Karpas-422 (cell line): ENCODE data around the gene IL17RD. TPM values are rescaled to one million over a fixed set of nuclear protein-coding genes. Genes with fewer than 3 reads are reported as not detected.
"Not testable (repeated sequence)": the region's sequence is repeated elsewhere in the genome, so short reads cannot be mapped to it uniquely, and the experiment has no call there.

Experiments
- DNase-seq: peaks from one replicate; pipeline ENCODE4 v3.0.0-alpha.2; 2015
- H2AFZ ChIP-seq: fragments of 200-600 bp; sonication (generic); 2 replicates; pipeline ENCODE4 v1.6.1; 2014; ENCODE audit warnings: antibody characterized with exemption, low read length, mixed read lengths
- H3K27ac ChIP-seq: fragments of 200-600 bp; sonication (generic); 2 replicates; pipeline ENCODE4 v1.5.1; 2014; ENCODE audit warnings: mild to moderate bottlenecking, low read length, moderate library complexity
- H3K27me3 ChIP-seq: fragments of 200-600 bp; sonication (generic); 2 replicates; pipeline ENCODE4 v1.6.1; 2014; ENCODE audit warnings: low read length, mixed read lengths
- H3K36me3 ChIP-seq: fragments of 200-600 bp; sonication (generic); 2 replicates; pipeline ENCODE4 v1.6.1; 2014; ENCODE audit warnings: low read length, mixed read lengths; ENCODE audit not compliant: insufficient read depth
- H3K4me1 ChIP-seq: fragments of 200-600 bp; sonication (generic); 2 replicates; pipeline ENCODE4 v1.6.1; 2014; ENCODE audit warnings: mild to moderate bottlenecking, low read length, mixed read lengths
- H3K4me2 ChIP-seq: fragments of 200-600 bp; sonication (generic); 2 replicates; pipeline ENCODE4 v1.6.1; 2014; ENCODE audit warnings: low read length, low read depth, mild to moderate bottlenecking; ENCODE audit not compliant: poor library complexity, severe bottlenecking
- H3K4me3 ChIP-seq: fragments of 200-600 bp; sonication (generic); 2 replicates; pipeline ENCODE4 v1.5.1; 2014; ENCODE audit warnings: mild to moderate bottlenecking, antibody characterized with exemption, low read length, mixed read lengths
- H3K79me2 ChIP-seq: fragments of 200-600 bp; sonication (generic); 2 replicates; pipeline ENCODE4 v1.6.1; 2014; ENCODE audit warnings: mild to moderate bottlenecking, low read length, mixed read lengths
- H3K9ac ChIP-seq: fragments of 200-600 bp; sonication (generic); 2 replicates; pipeline ENCODE4 v1.6.0; 2014; ENCODE audit warnings: low read length
- H3K9me2 ChIP-seq: fragments of 200-600 bp; sonication (generic), shearing (Covaris generic); replicated peaks from 2 replicates; pipeline ENCODE4 v1.6.0; 2014; ENCODE audit warnings: mild to moderate bottlenecking, low read length, moderate library complexity; ENCODE audit not compliant: insufficient read depth
- H3K9me3 ChIP-seq: fragments of 300-700, 200-600 bp; sonication (generic); 2 replicates; pipeline ENCODE4 v1.6.1; 2014; ENCODE audit warnings: low read length, mixed read lengths
- H4K20me1 ChIP-seq: fragments of 200-600 bp; sonication (generic); 2 replicates; pipeline ENCODE4 v1.6.1; 2014; ENCODE audit warnings: mild to moderate bottlenecking, antibody characterized with exemption, low read length, low read depth; ENCODE audit not compliant: insufficient read depth
- total RNA-seq: library from RNA; depleted of rRNA; stranded (reverse); fragments of >200 nt; shearing (Covaris generic); gene quantifications from 2 replicates; pipeline ENCODE4 v1.2.3, GENCODE V29; 2014; ENCODE audit warnings: low replicate concordance

IL17RD gene
- total RNA-seq, 1 experiment from 2014 or later: 1.2 TPM

DNA sequence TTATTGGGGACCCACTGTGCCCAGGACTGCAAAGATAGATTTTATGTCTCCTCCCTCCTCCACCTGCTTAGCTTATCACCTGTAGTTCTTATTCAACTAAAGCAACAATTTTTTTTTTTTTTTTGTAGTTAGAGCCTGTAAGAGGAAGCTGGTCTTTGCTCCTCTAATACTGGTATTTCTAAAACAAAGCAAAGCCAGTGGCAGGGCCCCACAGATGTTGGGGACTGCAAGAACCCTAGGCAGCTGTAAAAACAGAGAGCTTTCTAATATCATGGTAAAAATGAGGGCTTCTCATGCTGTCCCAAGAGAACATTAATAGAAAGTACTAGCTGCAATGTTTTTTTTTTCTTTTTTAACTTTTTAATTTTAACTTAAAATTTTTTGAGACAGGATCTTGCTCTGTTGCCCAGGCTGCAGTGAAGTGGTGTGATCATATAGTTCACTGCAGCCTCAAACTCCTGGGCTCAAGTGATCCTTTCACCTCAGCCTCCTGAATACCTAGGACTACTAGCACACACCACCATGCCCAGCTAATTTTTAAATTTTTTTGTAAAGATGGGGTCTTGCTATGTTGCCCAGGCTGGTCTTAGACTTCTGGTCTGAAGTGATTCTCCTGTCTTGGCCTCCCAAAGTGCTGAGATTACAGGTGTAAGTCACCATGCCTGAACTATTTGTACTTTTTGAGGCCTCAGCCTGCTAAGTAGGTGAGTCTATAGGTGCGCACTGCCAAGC is 77.6 kb downstream of the IL17RD start:
- Histone ChIP-seq H3K36me3 (no peaks in the 10 kb centered on the region), H2AFZ (no peak overlapping the region), H3K4me2 (peak overlapping the region; percentile 57), H3K9ac (no peak overlapping the region), H3K27me3 (no peaks in the 10 kb centered on the region), H3K4me1 (peaks cover 69% of the 10 kb centered on the region), H3K27ac (peak overlapping the region; percentile 95), H3K4me3 (no peak overlapping the region), H3K9me2 (no peaks in the 10 kb centered on the region), H3K79me2 (no peaks in the 10 kb centered on the region), H3K9me3 (no peaks in the 10 kb centered on the region), H4K20me1 (no peaks in the 10 kb centered on the region)
- peak; percentile 75 for DNase-seq

DNA sequence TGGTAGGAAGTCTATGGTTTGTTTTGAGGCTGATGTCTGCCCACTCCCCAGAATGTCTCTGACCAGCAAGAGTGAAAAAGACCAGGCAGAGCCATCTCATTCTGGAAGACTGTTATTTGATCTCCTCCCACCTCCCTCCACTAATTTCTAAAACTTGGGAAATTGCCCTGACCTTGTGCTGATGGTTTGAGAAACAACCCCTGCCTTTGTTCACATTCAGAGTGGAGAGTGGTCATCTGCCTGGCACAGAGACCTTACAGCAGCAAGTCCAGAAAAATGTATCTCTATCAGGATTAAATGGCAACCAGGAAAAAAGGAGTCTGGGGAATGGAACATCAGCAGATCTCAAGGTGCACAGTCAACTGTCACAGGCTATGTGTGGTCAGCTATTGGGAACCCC is 79.0 kb downstream of the IL17RD start:
- no peak for DNase-seq
- Histone ChIP-seq H3K4me3 (no peak overlapping the region), H3K9me2 (no peaks in the 10 kb centered on the region), H3K4me1 (peaks cover 56% of the 10 kb centered on the region), H3K9ac (peak overlapping the region; percentile 28), H4K20me1 (no peaks in the 10 kb centered on the region), H3K79me2 (no peaks in the 10 kb centered on the region), H3K27me3 (no peaks in the 10 kb centered on the region), H3K36me3 (no peaks in the 10 kb centered on the region), H3K27ac (0 out of 2 replicates have a peak overlapping the region, but pooled peaks have one; percentile 95), H3K9me3 (no peaks in the 10 kb centered on the region), H3K4me2 (peak overlapping the region; percentile 8), H2AFZ (no peak overlapping the region)

- Histone ChIP-seq H3K36me3 (no peaks in the 10 kb centered on the region), H3K9me3 (no peaks in the 10 kb centered on the region)
These were observed 79.9 kb downstream of the IL17RD start for GRCh38 chr3:57085211-57085610.

DNA sequence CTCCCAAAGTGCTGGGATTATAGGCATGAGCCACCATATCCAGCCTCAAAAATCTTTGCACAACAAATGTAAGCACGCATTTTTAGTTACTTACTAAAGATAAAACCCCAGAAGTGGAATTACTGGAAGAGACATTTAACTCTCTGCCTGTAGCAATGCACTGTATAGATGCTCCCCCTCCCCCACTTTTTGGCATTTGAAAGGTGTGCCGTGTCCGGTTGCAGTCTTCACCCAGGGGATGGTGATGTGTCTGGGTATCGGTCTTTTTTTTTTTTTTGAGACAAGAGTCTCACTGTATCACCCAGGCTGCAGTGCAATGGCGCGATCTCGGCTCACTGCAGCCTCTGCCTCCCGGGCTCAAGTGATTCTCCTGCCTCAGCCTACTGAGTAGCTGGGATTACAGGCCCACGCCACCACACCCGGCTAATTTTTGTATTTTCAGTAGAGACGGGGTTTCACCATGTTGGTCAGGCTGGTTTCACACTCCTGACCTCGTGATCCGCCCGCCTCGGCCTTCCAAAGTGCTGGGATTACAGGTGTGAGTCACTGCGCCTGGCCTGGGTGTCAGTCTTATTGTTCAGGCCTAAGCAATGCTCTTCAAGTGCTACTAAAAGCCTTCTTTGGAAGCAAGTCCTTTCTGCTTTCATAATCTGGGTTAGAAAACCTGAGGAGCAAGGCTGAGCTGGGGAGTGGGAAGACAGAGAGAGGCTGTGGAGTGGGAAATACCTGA is 81.7 kb downstream of the IL17RD start:
- H3K27me3 ChIP-seq, H3K9me2 ChIP-seq, H3K79me2 ChIP-seq, H3K27ac ChIP-seq, H3K9ac ChIP-seq, H3K4me3 ChIP-seq, H2AFZ ChIP-seq, DNase-seq, H3K9me3 ChIP-seq, H3K36me3 ChIP-seq, H4K20me1 ChIP-seq, H3K4me2 ChIP-seq: not testable (repeated sequence)
- H3K4me1 ChIP-seq: peaks cover 28% of the 10 kb centered on the region

More at GRCh38 chr3:57085211-57085610, 79.9 kb downstream of the IL17RD start:
- Histone ChIP-seq H3K27me3 (no peaks in the 10 kb centered on the region), H3K9me2 (no peaks in the 10 kb centered on the region), H4K20me1 (no peaks in the 10 kb centered on the region), H3K9ac (no peak overlapping the region), H3K4me3 (no peak overlapping the region), H3K4me2 (no peak overlapping the region), H3K4me1 (peaks cover 46% of the 10 kb centered on the region), H2AFZ (no peak overlapping the region), H3K27ac (no peak overlapping the region), H3K79me2 (no peaks in the 10 kb centered on the region)
- DNase-seq: no peak

GRCh38 chr3:57082481-57082880 is 82.7 kb downstream of the IL17RD start:
- Histone ChIP-seq H3K9me3 (no peaks in the 10 kb centered on the region), H3K9ac (no peak overlapping the region), H3K27me3 (no peaks in the 10 kb centered on the region), H3K27ac (no peak overlapping the region), H4K20me1 (no peaks in the 10 kb centered on the region), H3K4me1 (peaks cover 19% of the 10 kb centered on the region), H2AFZ (no peak overlapping the region), H3K4me2 (no peak overlapping the region), H3K36me3 (no peaks in the 10 kb centered on the region), H3K4me3 (no peak overlapping the region), H3K79me2 (no peaks in the 10 kb centered on the region), H3K9me2 (no peaks in the 10 kb centered on the region)
- DNase-seq: no peak

- Histone ChIP-seq H3K4me3 (no peak overlapping the region), H3K36me3 (no peaks in the 10 kb centered on the region), H3K9me3 (no peaks in the 10 kb centered on the region), H3K9ac (no peak overlapping the region), H3K79me2 (no peaks in the 10 kb centered on the region), H3K4me2 (no peak overlapping the region), H2AFZ (no peak overlapping the region), H3K4me1 (peaks cover 8% of the 10 kb centered on the region), H3K9me2 (no peaks in the 10 kb centered on the region), H3K27me3 (no peaks in the 10 kb centered on the region), H4K20me1 (no peaks in the 10 kb centered on the region), H3K27ac (no peak overlapping the region)
- DNase-seq: no peak
These were observed 84.0 kb downstream of the IL17RD start for GRCh38 chr3:57081173-57081572.

DNA sequence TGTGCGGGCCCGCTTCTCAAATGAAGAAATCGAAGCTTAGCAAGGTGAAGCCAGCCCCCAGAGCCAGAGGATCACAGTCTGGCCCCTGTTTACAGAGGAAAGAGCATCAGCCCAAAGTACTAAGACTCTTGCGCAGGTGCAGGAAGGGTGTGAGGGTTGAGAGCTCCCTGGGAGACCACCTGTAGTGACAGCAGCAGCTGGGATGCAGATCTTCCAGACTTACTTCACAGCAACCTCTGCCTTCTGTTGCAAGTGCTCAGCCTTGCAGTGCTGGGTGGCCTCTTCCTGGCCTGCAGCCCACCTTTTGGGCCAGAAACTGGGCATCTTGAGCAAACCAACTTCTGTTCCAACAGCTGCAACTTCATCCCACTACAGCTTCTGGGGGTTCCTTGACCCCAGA is 85.0 kb downstream of the IL17RD start:
- Histone ChIP-seq H3K27me3 (no peaks in the 10 kb centered on the region), H3K79me2 (no peaks in the 10 kb centered on the region), H2AFZ (no peak overlapping the region), H4K20me1 (no peaks in the 10 kb centered on the region), H3K4me3 (no peak overlapping the region), H3K9me3 (no peaks in the 10 kb centered on the region), H3K36me3 (no peaks in the 10 kb centered on the region), H3K9ac (no peak overlapping the region), H3K4me1 (peaks cover 5% of the 10 kb centered on the region), H3K27ac (no peak overlapping the region), H3K9me2 (no peaks in the 10 kb centered on the region), H3K4me2 (no peak overlapping the region)
- DNase-seq: no peak

DNA sequence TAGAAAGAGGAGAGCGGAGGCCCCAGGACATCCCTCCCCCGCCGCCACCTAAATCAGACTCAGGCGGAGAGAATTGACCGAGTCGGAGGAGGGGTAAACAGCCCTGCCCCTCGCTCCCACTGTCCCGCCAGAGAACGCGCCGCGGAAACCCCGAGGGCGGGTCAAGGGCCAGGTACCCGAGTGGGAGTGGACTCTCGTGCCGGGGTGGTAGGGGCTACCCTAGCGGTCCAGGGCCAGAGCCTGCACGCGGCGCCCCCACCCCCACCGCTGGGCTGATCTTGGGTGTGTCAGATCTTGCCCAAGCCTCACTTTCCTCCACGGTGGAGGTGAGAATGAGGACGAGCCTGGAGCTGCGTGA is 85.7 kb downstream of the IL17RD start:
- Histone ChIP-seq H2AFZ (no peak overlapping the region), H3K9ac (no peak overlapping the region)
- DNase-seq: no peak

More for the DNA sequence above, 85.7 kb downstream of the IL17RD start:
- no peak overlapping the region for H3K27ac ChIP-seq
- no peaks in the 10 kb centered on the region for H3K9me3 ChIP-seq
- H3K79me2 ChIP-seq: no peaks in the 10 kb centered on the region
- no peak overlapping the region for H3K4me2 ChIP-seq
- H3K4me3 ChIP-seq: no peak overlapping the region
- H3K27me3 ChIP-seq: no peaks in the 10 kb centered on the region
- H3K9me2 ChIP-seq: no peaks in the 10 kb centered on the region
- H3K4me1 ChIP-seq: peaks cover 12% of the 10 kb centered on the region
- H3K36me3 ChIP-seq: no peaks in the 10 kb centered on the region
- no peaks in the 10 kb centered on the region for H4K20me1 ChIP-seq
